HG02571 (cell line): ENCODE data around the gene ZNF420.

Experiments
- ATAC-seq: cut with Tn5 transposase; IDR thresholded peaks from one replicate; pipeline ENCODE4 v1.9.1; 2021; ENCODE audit warnings: mild to moderate bottlenecking, moderate library complexity; ENCODE audit not compliant: unreplicated experiment

ZNF420 gene

GRCh38 chr19:37136111-37136510 is 57.9 kb downstream of the ZNF420 start:
- ATAC-seq: no peak

- no peak for ATAC-seq
These were observed 70.0 kb downstream of the ZNF420 start for GRCh38 chr19:37148214-37148613.

- ATAC-seq: no peak
These were observed 81.9 kb downstream of the ZNF420 start for GRCh38 chr19:37160153-37160552.

DNA sequence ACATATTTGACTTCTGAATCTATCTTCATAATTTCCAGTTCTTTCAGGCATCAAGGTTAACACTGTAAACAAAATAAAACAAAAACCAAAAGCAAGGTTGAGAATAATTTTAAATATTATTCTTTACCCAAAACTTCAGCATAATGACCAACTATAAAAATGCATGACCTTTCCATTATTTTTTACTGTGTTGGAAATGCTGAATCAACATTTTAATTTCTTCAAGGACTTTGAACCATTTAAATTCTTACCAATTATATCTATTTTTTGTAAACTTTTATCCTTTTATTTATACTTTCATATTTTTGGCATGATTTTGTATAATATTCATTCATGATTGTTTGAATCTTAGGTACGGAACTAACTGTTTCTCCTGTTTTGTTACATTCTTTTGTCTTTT is 87.4 kb downstream of the ZNF420 start:
- ATAC-seq: no peak

GRCh38 chr19:37172368-37173366 is 94.4 kb downstream of the ZNF420 start, which contains the start of gene ZNF585A:
TSS of gene ZNF585A (minus strand) at chr19:37172695. CDS start at chr19:37169910, 2,785 bp downstream.
- ATAC-seq: peak; percentile 96
